Spleen (tissue), 11 donors: Measurements from ENCODE around the gene ADRA2A. TPM values are rescaled to one million over a fixed set of nuclear protein-coding genes. Genes with fewer than 3 reads are reported as not detected.

Source experiments
- DNase-seq: peaks from one replicate; pipeline ENCODE4 v3.0.0-alpha.2; 2020
- H3K27ac ChIP-seq, 8 donors: fragments of 200-600 bp; sonication (generic) in 7 of 8; 1 replicate in 4 of 8; 2 replicates in 4 of 8; pipeline versions ENCODE4 v1.5.0 to v1.8.0; 2016 to 2021; ENCODE audit warnings: inconsistent platforms in 4 of 8, mild to moderate bottlenecking in 4 of 8, moderate library complexity in 1 of 8
- H3K27me3 ChIP-seq, 7 donors: fragments of 200-600 bp; sonication (generic) in 6 of 7; replicated peaks in 1 of 7; 1 replicate in 4 of 7; 2 replicates in 3 of 7; pipeline versions ENCODE4 v1.5.0 to v1.8.0; 2016 to 2021; ENCODE audit warnings: inconsistent platforms in 3 of 7, mild to moderate bottlenecking in 1 of 7
- H3K36me3 ChIP-seq, 6 donors: fragments of 200-600 bp; sonication (generic) in 5 of 6; 1 replicate in 4 of 6; 2 replicates in 2 of 6; pipeline versions ENCODE4 v1.5.0 to v1.8.0; 2016 to 2021; ENCODE audit warnings: inconsistent platforms in 2 of 6
- H3K4me1 ChIP-seq, 6 donors: fragments of 200-600 bp; sonication (generic) in 5 of 6; 1 replicate in 3 of 6; 2 replicates in 3 of 6; pipeline versions ENCODE4 v1.5.0 to v1.8.0; 2016 to 2021; ENCODE audit warnings: inconsistent platforms in 3 of 6
- H3K4me3 ChIP-seq, 8 donors: fragments of 200-600 bp; sonication (generic) in 7 of 8; 1 replicate in 4 of 8; 2 replicates in 4 of 8; pipeline versions ENCODE4 v1.5.0 to v1.8.0; 2016 to 2021; ENCODE audit warnings: inconsistent platforms in 4 of 8, mild to moderate bottlenecking in 4 of 8, moderate library complexity in 2 of 8
- H3K9me3 ChIP-seq, 8 donors: fragments of 200-600 bp; sonication (generic) in 7 of 8; 1 replicate in 4 of 8; 2 replicates in 4 of 8; pipeline versions ENCODE4 v1.5.0 to v1.8.0; 2016 to 2021; ENCODE audit warnings: inconsistent platforms in 4 of 8
- POLR2A ChIP-seq, 3 donors: fragments of 450-650 bp; IDR thresholded peaks; one replicate each; pipeline ENCODE4 v1.5.1; 2017; ENCODE audit warnings: antibody characterized with exemption in 3 of 3, mild to moderate bottlenecking in 1 of 3
- POLR2AphosphoS5 ChIP-seq, 3 donors: sonication (generic); formaldehyde crosslinking; IDR thresholded peaks; one replicate each; pipeline ENCODE4 v1.5.1; 2017; ENCODE audit warnings: antibody characterized with exemption in 3 of 3
- WGBS, 5 donors: extraction: QIAGEN DNeasy Blood & Tissue Kit in 3 of 5; methylation state at CpG; one replicate each; pipeline versions ENCODE4 v1.1.5 to v1.1.7; 2013 to 2018; 5-methylcytosine and 5-hydroxymethylcytosine counted together
- intact Hi-C: fragments of 100-400 bp; cut with DNase I; formaldehyde crosslinking; loops from one replicate; pipeline ENCODE4 v1.15.0; 2023; ENCODE audit warnings: low total_unique reads
- polyA plus RNA-seq, 3 donors: library from polyadenylated mRNA; stranded (reverse); fragments of 200-250 nt; gene quantifications; one replicate each; pipeline ENCODE4 v1.2.1, GENCODE V29; 2013
- total RNA-seq, 7 donors: library from RNA; depleted of rRNA in 3 of 7; stranded (reverse); fragments of >200 nt in 3 of 7; fragmentation: NEBNext Ultra II Directional in 4 of 7; extraction: Animal tissue kit (Norgen Biotek cat#: 25700) in 4 of 7; gene quantifications; one replicate each; pipeline versions ENCODE4 v1.1.0 to v1.2.1, GENCODE V29; 2016 to 2021
- TF ChIP-seq, protein P1 (sequence below), 11 experiments: fragments of 200-600 bp in 7 of 11; fragments of 450-650 bp in 4 of 11; sonication (generic) in 4 of 11; IDR thresholded peaks in 8 of 11; conservative IDR thresholded peaks in 3 of 11; 1 replicate in 7 of 11; 2 replicates in 4 of 11; pipeline versions ENCODE4 v1.4.0 to v1.8.0; 2016 to 2021; ENCODE audit warnings: antibody characterized with exemption in 11 of 11, inconsistent platforms in 4 of 11, mild to moderate bottlenecking in 1 of 11
- donor health status: healthy with polysubstance abuse.
- donor health status: DM: no; HTN: no; CAD: no; lungs with moderate emphysema.
- donor health status: DM: no; HTN: no; CAD: no.
- donor health status: Bipolar disorder and iron deficiency.
- donor health status: healthy.
- donor health status: DM: no; HTN: no; CAD: no.
- donor health status: DM: yes; HTN: yes; CAD: no.

Gene ADRA2A
- total and polyA plus RNA-seq, 10 donors: 0.35 to 48.1 (median 11.0) TPM

DNA sequence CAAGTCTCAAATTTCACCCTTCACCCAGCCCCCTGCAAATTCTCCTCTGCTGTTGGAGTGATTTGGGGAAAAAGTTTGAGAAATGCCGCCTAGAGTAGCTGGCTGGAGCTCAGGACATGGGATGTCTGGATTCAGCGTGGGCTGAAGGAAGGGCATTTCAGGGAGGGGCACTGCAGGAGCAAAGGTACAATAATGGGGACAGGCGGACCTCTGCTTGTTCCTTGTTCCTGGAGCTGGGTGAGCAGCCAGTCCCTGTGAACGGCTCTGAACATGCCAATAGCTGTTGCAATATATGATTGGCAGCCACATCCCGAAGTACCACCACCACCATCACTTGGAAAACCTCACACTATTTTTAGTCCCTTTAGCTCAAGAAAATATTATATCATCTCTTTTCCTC, 23.4 kb downstream of the ADRA2A start:
- no peaks in the 10 kb centered on the region for H3K4me1 ChIP-seq
- peaks cover 0 to 20% (median 0%) of the 10 kb centered on the region in 7 donors for H3K27me3 ChIP-seq
- H3K9me3 ChIP-seq: no peaks in the 10 kb centered on the region
- intact Hi-C loops: no loop called here
- H3K36me3 ChIP-seq: no peaks in the 10 kb centered on the region
- DNase-seq: no peak
- no peak overlapping the region for H3K4me3 ChIP-seq
- no peak overlapping the region for H3K27ac ChIP-seq
- WGBS, 5 donors: 74 to 85% (median 75%) methylated on average over 5 of the region's 5 CpGs
- TF ChIP-seq POLR2AphosphoS5 (IDR thresholded peaks at IDR 0.05) (no peak), POLR2A (IDR thresholded peaks at IDR 0.05) (no peak)
- TF ChIP-seq, protein P1, sequence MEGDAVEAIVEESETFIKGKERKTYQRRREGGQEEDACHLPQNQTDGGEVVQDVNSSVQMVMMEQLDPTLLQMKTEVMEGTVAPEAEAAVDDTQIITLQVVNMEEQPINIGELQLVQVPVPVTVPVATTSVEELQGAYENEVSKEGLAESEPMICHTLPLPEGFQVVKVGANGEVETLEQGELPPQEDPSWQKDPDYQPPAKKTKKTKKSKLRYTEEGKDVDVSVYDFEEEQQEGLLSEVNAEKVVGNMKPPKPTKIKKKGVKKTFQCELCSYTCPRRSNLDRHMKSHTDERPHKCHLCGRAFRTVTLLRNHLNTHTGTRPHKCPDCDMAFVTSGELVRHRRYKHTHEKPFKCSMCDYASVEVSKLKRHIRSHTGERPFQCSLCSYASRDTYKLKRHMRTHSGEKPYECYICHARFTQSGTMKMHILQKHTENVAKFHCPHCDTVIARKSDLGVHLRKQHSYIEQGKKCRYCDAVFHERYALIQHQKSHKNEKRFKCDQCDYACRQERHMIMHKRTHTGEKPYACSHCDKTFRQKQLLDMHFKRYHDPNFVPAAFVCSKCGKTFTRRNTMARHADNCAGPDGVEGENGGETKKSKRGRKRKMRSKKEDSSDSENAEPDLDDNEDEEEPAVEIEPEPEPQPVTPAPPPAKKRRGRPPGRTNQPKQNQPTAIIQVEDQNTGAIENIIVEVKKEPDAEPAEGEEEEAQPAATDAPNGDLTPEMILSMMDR (IDR thresholded peaks at IDR 0.05 in 8 of 11, conservative IDR thresholded peaks at IDR 0.05 in 3 of 11): no peak

DNA sequence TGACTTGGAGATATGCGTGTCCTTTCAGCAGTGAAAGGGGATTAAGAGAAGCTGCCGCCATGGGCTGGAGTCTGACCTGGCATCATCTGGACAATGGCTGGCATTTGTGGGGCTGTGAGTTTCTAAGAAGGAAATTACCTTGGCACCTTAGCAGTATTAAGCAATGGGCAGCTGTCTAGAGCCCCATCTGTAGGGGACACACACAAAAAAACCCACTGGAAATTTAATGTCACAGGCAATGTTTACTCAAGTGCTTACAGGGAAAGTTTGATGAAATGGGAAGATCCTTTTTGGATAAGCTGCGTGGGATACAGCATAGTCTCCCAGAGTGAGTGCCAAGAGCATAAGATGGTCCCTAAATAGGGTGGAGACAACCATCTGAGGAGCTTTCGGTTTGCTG, 25.0 kb downstream of the ADRA2A start:
- Histone ChIP-seq H3K4me1 (no peaks in the 10 kb centered on the region), H3K4me3 (no peak overlapping the region), H3K27ac (no peak overlapping the region), H3K27me3 (peaks cover 0 to 15% (median 0%) of the 10 kb centered on the region in 7 donors), H3K9me3 (no peaks in the 10 kb centered on the region), H3K36me3 (no peaks in the 10 kb centered on the region)
- TF ChIP-seq, protein P1 (IDR thresholded peaks at IDR 0.05 in 8 of 11, conservative IDR thresholded peaks at IDR 0.05 in 3 of 11): no peak
- no peak for TF ChIP-seq POLR2AphosphoS5 (IDR thresholded peaks at IDR 0.05)
- TF ChIP-seq POLR2A (IDR thresholded peaks at IDR 0.05): no peak
- no peak for DNase-seq
- WGBS, 5 donors: 83 to 95% (median 88%) methylated on average over 4 of the region's 4 CpGs
- intact Hi-C loops: no loop called here

DNA sequence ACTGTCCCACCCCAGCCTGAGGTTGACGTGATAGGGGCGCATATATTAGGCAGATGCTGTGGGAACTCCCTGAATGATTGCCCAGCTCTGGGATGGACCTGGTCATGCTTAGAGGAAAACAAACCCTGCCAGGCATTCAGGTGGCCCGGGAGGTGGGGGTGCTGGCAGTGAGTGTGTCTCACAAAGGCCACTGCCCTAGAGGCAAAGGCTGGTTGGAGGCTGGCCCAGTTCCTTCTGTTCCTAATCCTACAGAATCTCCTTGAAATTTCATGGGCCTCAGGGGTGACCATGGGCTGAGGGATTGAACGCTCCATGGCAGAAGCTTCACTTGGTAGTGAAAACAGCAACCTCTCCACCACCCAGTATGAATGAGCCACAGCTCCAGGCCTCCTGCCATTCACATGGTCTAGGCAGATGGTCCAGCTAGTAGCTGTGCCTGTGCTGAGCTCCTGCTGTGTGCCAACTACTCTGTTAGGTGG, 25.6 kb downstream of the ADRA2A start:
- intact Hi-C loops: no loop called here
- H3K4me3 ChIP-seq: no peak overlapping the region
- H3K4me1 ChIP-seq: no peaks in the 10 kb centered on the region
- no peak for DNase-seq
- no peak for TF ChIP-seq POLR2AphosphoS5 (IDR thresholded peaks at IDR 0.05)
- TF ChIP-seq, protein P1 (IDR thresholded peaks at IDR 0.05 in 8 of 11, conservative IDR thresholded peaks at IDR 0.05 in 3 of 11): no peak
- no peak for TF ChIP-seq POLR2A (IDR thresholded peaks at IDR 0.05)
- no peaks in the 10 kb centered on the region for H3K9me3 ChIP-seq
- H3K27me3 ChIP-seq: peaks cover 0 to 19% (median 0%) of the 10 kb centered on the region in 7 donors
- H3K27ac ChIP-seq: no peak overlapping the region
- no peaks in the 10 kb centered on the region for H3K36me3 ChIP-seq
- 84 to 95% (median 85%) methylated on average over 4 of the region's 4 CpGs for WGBS, 5 donors

GRCh38 chr10:111103196-111103840, 26.5 kb downstream of the ADRA2A start:
- TF ChIP-seq POLR2A (IDR thresholded peaks at IDR 0.05) (no peak), POLR2AphosphoS5 (IDR thresholded peaks at IDR 0.05) (no peak)
- TF ChIP-seq, protein P1 (IDR thresholded peaks at IDR 0.05 in 8 of 11, conservative IDR thresholded peaks at IDR 0.05 in 3 of 11): no peak
- Histone ChIP-seq H3K36me3 (no peaks in the 10 kb centered on the region), H3K4me3 (no peak overlapping the region), H3K27me3 (peaks cover 0 to 11% (median 0%) of the 10 kb centered on the region in 7 donors), H3K4me1 (no peaks in the 10 kb centered on the region), H3K27ac (no peak overlapping the region), H3K9me3 (no peaks in the 10 kb centered on the region)
- WGBS, 5 donors: 46 to 67% (median 62%) methylated on average over 7 of the region's 7 CpGs
- DNase-seq: no peak
- intact Hi-C loops: no loop called here
